GM23248 (cell line): ENCODE results near the gene SLIT3.

Experiments
- EZH2 ChIP-seq: fragments of 200-600 bp; sonication (generic); IDR thresholded peaks from 2 replicates; pipeline ENCODE4 v1.6.1; 2018; ENCODE audit warnings: antibody characterized with exemption, mild to moderate bottlenecking; ENCODE audit not compliant: insufficient read depth, poor library complexity, severe bottlenecking
- EZH2phosphoT487 ChIP-seq: fragments of 200-600 bp; sonication (generic); IDR thresholded peaks from 2 replicates; pipeline ENCODE4 v1.6.1; 2018; ENCODE audit warnings: antibody characterized with exemption, moderate library complexity, mild to moderate bottlenecking, low read depth; ENCODE audit not compliant: insufficient read depth

DNA sequence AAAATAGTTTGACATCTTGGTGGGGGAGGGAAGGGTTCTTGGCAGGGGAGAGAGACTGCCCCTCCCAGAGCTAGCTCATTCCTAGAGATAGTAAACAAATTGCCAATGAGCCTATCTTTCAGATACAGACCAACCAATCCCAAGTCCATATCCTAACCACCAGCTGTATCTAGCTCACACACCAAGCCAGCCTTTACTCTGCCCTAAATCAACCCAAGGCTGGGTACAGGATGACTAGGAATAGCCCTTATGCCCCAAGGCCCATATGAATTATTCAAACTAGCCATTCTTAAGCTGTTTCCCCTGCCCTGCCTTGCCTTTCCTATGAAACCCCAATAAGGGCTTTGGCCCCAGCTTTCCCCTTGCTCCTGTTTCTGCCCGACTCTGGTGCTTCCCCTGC lies 440.4 kb downstream of the SLIT3 start:
- TF ChIP-seq EZH2 (no peak), EZH2phosphoT487 (no peak)
